Parathyroid adenoma (tissue), 2 donors: ENCODE data around the gene C2CD3.

Experiments
- H2AFZ ChIP-seq: fragments of 300-600 bp; sonication (generic); one replicate; pipeline ENCODE4 v1.7.0; 2017; ENCODE audit warnings: antibody characterized with exemption, mild to moderate bottlenecking
- H3K27ac ChIP-seq: fragments of 300-600 bp; sonication (generic); one replicate; pipeline ENCODE4 v1.7.0; 2017
- H3K27me3 ChIP-seq: fragments of 300-600 bp; sonication (generic); one replicate; pipeline ENCODE4 v1.7.0; 2017; ENCODE audit warnings: low read length; ENCODE audit not compliant: control insufficient read depth, insufficient read depth
- H3K36me3 ChIP-seq: fragments of 300-600 bp; sonication (generic); one replicate; pipeline ENCODE4 v1.7.0; 2017; ENCODE audit warnings: low read length; ENCODE audit not compliant: control insufficient read depth, insufficient read depth
- H3K4me1 ChIP-seq: fragments of 300-600 bp; sonication (generic); one replicate; pipeline ENCODE4 v1.7.0; 2017; ENCODE audit warnings: control low read depth
- H3K4me2 ChIP-seq: fragments of 300-600 bp; sonication (generic); one replicate; pipeline ENCODE4 v1.7.0; 2017; ENCODE audit warnings: low read length
- H3K4me3 ChIP-seq: fragments of 300-600 bp; sonication (generic); one replicate; pipeline ENCODE4 v1.7.0; 2017; ENCODE audit warnings: low read depth, low read length
- H3K79me2 ChIP-seq: fragments of 300-600 bp; sonication (generic); one replicate; pipeline ENCODE4 v1.7.0; 2017; ENCODE audit warnings: control low read depth
- H3K9ac ChIP-seq: fragments of 300-600 bp; sonication (generic); one replicate; pipeline ENCODE4 v1.7.0; 2017; ENCODE audit warnings: mild to moderate bottlenecking
- H3K9me3 ChIP-seq: fragments of 300-600 bp; sonication (generic); one replicate; pipeline ENCODE4 v1.7.0; 2017; ENCODE audit warnings: low read length; ENCODE audit not compliant: control insufficient read depth
- TF ChIP-seq, protein P1 (sequence below): fragments of 300-600 bp; sonication (generic); IDR thresholded peaks from one replicate; pipeline ENCODE4 v1.7.0; 2017; ENCODE audit warnings: antibody characterized with exemption, mild to moderate bottlenecking
- donor health status: primary hyperparathyroidism.

Gene C2CD3

GRCh38 chr11:73974604-73975478 is 196.0 kb downstream of the C2CD3 start:
- H3K4me1 ChIP-seq: no peaks in the 10 kb centered on the region
- H3K4me3 ChIP-seq: no peak overlapping the region
- H3K4me2 ChIP-seq: no peak overlapping the region
- H3K9me3 ChIP-seq: no peaks in the 10 kb centered on the region
- H3K27ac ChIP-seq: no peak overlapping the region
- no peak overlapping the region for H3K9ac ChIP-seq
- H3K27me3 ChIP-seq: no peaks in the 10 kb centered on the region
- no peaks in the 10 kb centered on the region for H3K36me3 ChIP-seq
- TF ChIP-seq, protein P1, sequence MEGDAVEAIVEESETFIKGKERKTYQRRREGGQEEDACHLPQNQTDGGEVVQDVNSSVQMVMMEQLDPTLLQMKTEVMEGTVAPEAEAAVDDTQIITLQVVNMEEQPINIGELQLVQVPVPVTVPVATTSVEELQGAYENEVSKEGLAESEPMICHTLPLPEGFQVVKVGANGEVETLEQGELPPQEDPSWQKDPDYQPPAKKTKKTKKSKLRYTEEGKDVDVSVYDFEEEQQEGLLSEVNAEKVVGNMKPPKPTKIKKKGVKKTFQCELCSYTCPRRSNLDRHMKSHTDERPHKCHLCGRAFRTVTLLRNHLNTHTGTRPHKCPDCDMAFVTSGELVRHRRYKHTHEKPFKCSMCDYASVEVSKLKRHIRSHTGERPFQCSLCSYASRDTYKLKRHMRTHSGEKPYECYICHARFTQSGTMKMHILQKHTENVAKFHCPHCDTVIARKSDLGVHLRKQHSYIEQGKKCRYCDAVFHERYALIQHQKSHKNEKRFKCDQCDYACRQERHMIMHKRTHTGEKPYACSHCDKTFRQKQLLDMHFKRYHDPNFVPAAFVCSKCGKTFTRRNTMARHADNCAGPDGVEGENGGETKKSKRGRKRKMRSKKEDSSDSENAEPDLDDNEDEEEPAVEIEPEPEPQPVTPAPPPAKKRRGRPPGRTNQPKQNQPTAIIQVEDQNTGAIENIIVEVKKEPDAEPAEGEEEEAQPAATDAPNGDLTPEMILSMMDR: no peak
- no peak overlapping the region for H2AFZ ChIP-seq
- H3K79me2 ChIP-seq: no peaks in the 10 kb centered on the region

- Histone ChIP-seq H3K4me1 (no peaks in the 10 kb centered on the region), H3K27ac (no peak overlapping the region)
These were observed 198.0 kb downstream of the C2CD3 start for GRCh38 chr11:73972620-73973449.

DNA sequence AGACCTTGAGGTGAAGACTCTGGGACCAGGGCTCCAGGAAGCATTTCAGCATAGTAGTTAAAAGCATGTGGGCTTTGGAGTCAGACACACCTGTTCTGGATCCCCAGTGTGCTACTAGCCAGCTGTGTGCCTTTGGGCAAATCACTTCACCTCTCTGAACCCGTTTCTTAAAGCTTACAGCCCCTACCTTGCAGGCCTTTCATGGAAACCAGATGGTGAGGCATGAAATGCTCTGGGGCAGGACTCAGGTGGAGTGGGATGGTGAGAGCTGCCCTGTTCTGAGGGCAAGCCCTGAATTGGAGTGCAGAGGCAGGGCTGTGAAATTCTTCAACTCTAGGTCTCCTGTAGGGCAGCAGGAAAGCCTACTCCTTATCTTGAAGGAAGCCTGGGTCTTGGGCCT is 198.6 kb downstream of the C2CD3 start:
- no peak overlapping the region for H3K4me3 ChIP-seq
- H3K9me3 ChIP-seq: no peaks in the 10 kb centered on the region
- TF ChIP-seq, protein P1: no peak
- no peak overlapping the region for H3K4me2 ChIP-seq
- no peaks in the 10 kb centered on the region for H3K79me2 ChIP-seq
- H3K9ac ChIP-seq: no peak overlapping the region
- no peak overlapping the region for H2AFZ ChIP-seq
- no peaks in the 10 kb centered on the region for H3K4me1 ChIP-seq
- H3K36me3 ChIP-seq: no peaks in the 10 kb centered on the region
- H3K27ac ChIP-seq: no peak overlapping the region
- no peaks in the 10 kb centered on the region for H3K27me3 ChIP-seq

More at GRCh38 chr11:73972620-73973449, 198.0 kb downstream of the C2CD3 start:
- TF ChIP-seq, protein P1: no peak
- Histone ChIP-seq H3K9me3 (no peaks in the 10 kb centered on the region), H2AFZ (no peak overlapping the region), H3K27me3 (no peaks in the 10 kb centered on the region), H3K4me2 (no peak overlapping the region), H3K79me2 (no peaks in the 10 kb centered on the region), H3K9ac (no peak overlapping the region), H3K36me3 (no peaks in the 10 kb centered on the region), H3K4me3 (no peak overlapping the region)

GRCh38 chr11:73971175-73971719 is 199.6 kb downstream of the C2CD3 start:
- H3K4me2 ChIP-seq: no peak overlapping the region
- no peaks in the 10 kb centered on the region for H3K4me1 ChIP-seq
- H3K79me2 ChIP-seq: no peaks in the 10 kb centered on the region
- H3K36me3 ChIP-seq: no peaks in the 10 kb centered on the region
- no peak overlapping the region for H3K9ac ChIP-seq
- no peak overlapping the region for H2AFZ ChIP-seq
- H3K4me3 ChIP-seq: no peak overlapping the region
- no peaks in the 10 kb centered on the region for H3K9me3 ChIP-seq
- no peak overlapping the region for H3K27ac ChIP-seq
- H3K27me3 ChIP-seq: no peaks in the 10 kb centered on the region
- TF ChIP-seq, protein P1: no peak
